HEK293 (cell line): ENCODE data around the gene AATK.

Experiments
- CTCF ChIA-PET: fragments of 350-600 bp; formaldehyde crosslinking; extraction: SDS; loops from one replicate; lab custom pipeline; 2021; ENCODE audit warnings: antibody characterized with exemption; lab: Yijun Ruan, JAX
- POLR2A ChIA-PET: fragments of 300-600 bp; formaldehyde crosslinking; extraction: SDS; loops from one replicate; lab custom pipeline; 2020; ENCODE audit warnings: antibody characterized with exemption, inconsistent platforms; lab: Yijun Ruan, JAX
- H3K27ac ChIP-seq: fragments of 200-500 bp; sonication (Bioruptor generic); 2 replicates; pipeline ENCODE4 v1.5.1; 2014; ENCODE audit warnings: low read depth, low read length, control low read depth, inconsistent platforms; ENCODE audit errors: extremely low read depth
- H3K36me3 ChIP-seq, 2 experiments: fragments of 200-500 bp in 1 of 2; sonication (Bioruptor generic) in 1 of 2; 1 replicate in 1 of 2; 2 replicates in 1 of 2; pipeline ENCODE4 v1.5.1; 2014 to 2017; ENCODE audit warnings: inconsistent platforms in 2 of 2, low read length in 2 of 2; ENCODE audit not compliant: control insufficient read depth in 2 of 2, insufficient read depth in 1 of 2
- H3K4me1 ChIP-seq: fragments of 200-500 bp; sonication (Bioruptor generic); 2 replicates; pipeline ENCODE4 v1.5.1; 2014; ENCODE audit warnings: mild to moderate bottlenecking, low read length, inconsistent platforms; ENCODE audit not compliant: control insufficient read depth, insufficient read depth
- H3K4me3 ChIP-seq: 2 replicates; pipeline ENCODE4 v1.5.1; 2011; ENCODE audit warnings: low read depth, mild to moderate bottlenecking, control low read depth, low read length, moderate library complexity
- H3K9me3 ChIP-seq: fragments of 200-500 bp; sonication (Bioruptor generic); 2 replicates; pipeline ENCODE4 v1.5.1; 2014; ENCODE audit warnings: low read depth, low read length, inconsistent platforms; ENCODE audit not compliant: control insufficient read depth, insufficient read depth
- GLI2 ChIP-seq: fragments of 450-650 bp; formaldehyde crosslinking; IDR thresholded peaks from 2 replicates; pipeline ENCODE4; 2017; ENCODE audit warnings: missing biosample characterization, missing genetic modification characterization, low read depth, borderline replicate concordance
- GLIS1 ChIP-seq: fragments of 450-650 bp; formaldehyde crosslinking; IDR thresholded peaks from 2 replicates; pipeline ENCODE4 v1.5.1; 2016; ENCODE audit warnings: missing biosample characterization, missing genetic modification characterization
- GLIS2 ChIP-seq: fragments of 450-650 bp; formaldehyde crosslinking; IDR thresholded peaks from 2 replicates; pipeline ENCODE4 v1.5.1; 2016; ENCODE audit warnings: missing biosample characterization, missing genetic modification characterization
- ZBTB48 ChIP-seq: fragments of 450-650 bp; formaldehyde crosslinking; IDR thresholded peaks from 2 replicates; pipeline ENCODE4 v1.5.1; 2016; ENCODE audit warnings: missing biosample characterization, missing genetic modification characterization
- ZIC2 ChIP-seq: fragments of 450-650 bp; formaldehyde crosslinking; IDR thresholded peaks from 2 replicates; pipeline ENCODE4 v1.5.1; 2016; ENCODE audit warnings: missing biosample characterization, missing genetic modification characterization
- ZNF132 ChIP-seq: fragments of 450-650 bp; formaldehyde crosslinking; IDR thresholded peaks from 2 replicates; pipeline ENCODE4 v1.5.1; 2017; ENCODE audit warnings: missing biosample characterization, missing genetic modification characterization, borderline replicate concordance
- ZNF184 ChIP-seq: fragments of 450-650 bp; IDR thresholded peaks from 2 replicates; pipeline ENCODE4 v1.5.1; 2018; ENCODE audit warnings: missing biosample characterization, mild to moderate bottlenecking, missing genetic modification characterization
- ZNF266 ChIP-seq: fragments of 450-650 bp; formaldehyde crosslinking; IDR thresholded peaks from 2 replicates; pipeline ENCODE4 v1.5.1; 2016; ENCODE audit warnings: missing biosample characterization, missing genetic modification characterization, low read depth
- ZNF280D ChIP-seq: fragments of 450-650 bp; formaldehyde crosslinking; IDR thresholded peaks from 2 replicates; pipeline ENCODE4 v1.5.1; 2016; ENCODE audit warnings: missing biosample characterization, missing genetic modification characterization
- ZNF350 ChIP-seq: fragments of 450-650 bp; formaldehyde crosslinking; IDR thresholded peaks from 2 replicates; pipeline ENCODE4 v1.5.0; 2017; ENCODE audit warnings: missing biosample characterization, mild to moderate bottlenecking, missing genetic modification characterization
- ZNF426 ChIP-seq: fragments of 450-650 bp; formaldehyde crosslinking; IDR thresholded peaks from 2 replicates; pipeline ENCODE4 v1.5.1; 2017; ENCODE audit warnings: missing biosample characterization, missing genetic modification characterization, mild to moderate bottlenecking, inconsistent platforms, moderate library complexity
- ZNF449 ChIP-seq: fragments of 450-650 bp; formaldehyde crosslinking; IDR thresholded peaks from 2 replicates; pipeline ENCODE4 v1.5.1; 2017; ENCODE audit warnings: missing biosample characterization, mild to moderate bottlenecking, missing genetic modification characterization, moderate library complexity
- ZNF560 ChIP-seq: fragments of 450-650 bp; formaldehyde crosslinking; IDR thresholded peaks from 2 replicates; pipeline ENCODE4 v1.5.1; 2017; ENCODE audit warnings: missing biosample characterization, missing genetic modification characterization, borderline replicate concordance
- ZNF626 ChIP-seq: fragments of 450-650 bp; sonication (Bioruptor Pico); formaldehyde crosslinking; IDR thresholded peaks from 2 replicates; pipeline ENCODE4 v1.5.1; 2018; ENCODE audit warnings: missing biosample characterization, missing genetic modification characterization, inconsistent platforms
- ZNF658 ChIP-seq: fragments of 450-650 bp; formaldehyde crosslinking; IDR thresholded peaks from 2 replicates; pipeline ENCODE4; 2016; ENCODE audit warnings: missing biosample characterization, missing genetic modification characterization
- ZNF785 ChIP-seq: fragments of 450-650 bp; formaldehyde crosslinking; IDR thresholded peaks from 2 replicates; pipeline ENCODE4 v1.5.1; 2016; ENCODE audit warnings: missing biosample characterization, missing genetic modification characterization
- ZNF837 ChIP-seq: fragments of 450-650 bp; formaldehyde crosslinking; IDR thresholded peaks from 2 replicates; pipeline ENCODE4 v1.5.1; 2016; ENCODE audit warnings: missing biosample characterization, missing genetic modification characterization

Gene AATK

GRCh38 chr17:81152288-81152828 lies 13.7 kb downstream of the AATK start:
- CTCF ChIA-PET: interaction anchor here (0.6 to 1.1 kb wide), 2 partner anchors 10 to 22 kb away, joined by 3 to 6 read pairs; no protein-coding TSS in a partner anchor
- H3K9me3 ChIP-seq: no peaks in the 10 kb centered on the region
- POLR2A ChIA-PET: no interaction called here
- H3K27ac ChIP-seq: no peak overlapping the region
- H3K4me1 ChIP-seq: no peaks in the 10 kb centered on the region
- no peak overlapping the region for H3K4me3 ChIP-seq
- H3K36me3 ChIP-seq: no peaks in the 10 kb centered on the region
- TF ChIP-seq GLIS2 (tag by site-specific recombination): no peak
- no peak for TF ChIP-seq GLI2 (tag by site-specific recombination)
- TF ChIP-seq, all 188 proteins: peak for 0

- H3K4me1 ChIP-seq: no peaks in the 10 kb centered on the region
- H3K9me3 ChIP-seq: no peaks in the 10 kb centered on the region
- ChIA-PET POLR2A (no interaction called here), CTCF (interaction anchor here (1.1 kb wide), 1 partner anchor 9 kb away, joined by 6 read pairs; no protein-coding TSS in a partner anchor)
- no peaks in the 10 kb centered on the region for H3K36me3 ChIP-seq
- no peak overlapping the region for H3K27ac ChIP-seq
- TF ChIP-seq ZNF266 (no peak), ZNF626 (tag by site-specific recombination) (no peak), ZNF449 (no peak), ZBTB48 (tag by site-specific recombination) (no peak), GLIS2 (tag by site-specific recombination) (no peak), ZNF785 (no peak), ZNF560 (tag by site-specific recombination) (no peak), ZNF837 (tag by site-specific recombination) (no peak), ZNF426 (tag by site-specific recombination) (no peak), ZNF132 (no peak), ZNF280D (tag by site-specific recombination) (no peak), ZNF350 (no peak), ZNF184 (tag by site-specific recombination) (no peak), ZNF658 (tag by site-specific recombination) (no peak)
- no peak overlapping the region for H3K4me3 ChIP-seq
Measured at GRCh38 chr17:81151278-81151677, 14.7 kb downstream of the AATK start.

DNA sequence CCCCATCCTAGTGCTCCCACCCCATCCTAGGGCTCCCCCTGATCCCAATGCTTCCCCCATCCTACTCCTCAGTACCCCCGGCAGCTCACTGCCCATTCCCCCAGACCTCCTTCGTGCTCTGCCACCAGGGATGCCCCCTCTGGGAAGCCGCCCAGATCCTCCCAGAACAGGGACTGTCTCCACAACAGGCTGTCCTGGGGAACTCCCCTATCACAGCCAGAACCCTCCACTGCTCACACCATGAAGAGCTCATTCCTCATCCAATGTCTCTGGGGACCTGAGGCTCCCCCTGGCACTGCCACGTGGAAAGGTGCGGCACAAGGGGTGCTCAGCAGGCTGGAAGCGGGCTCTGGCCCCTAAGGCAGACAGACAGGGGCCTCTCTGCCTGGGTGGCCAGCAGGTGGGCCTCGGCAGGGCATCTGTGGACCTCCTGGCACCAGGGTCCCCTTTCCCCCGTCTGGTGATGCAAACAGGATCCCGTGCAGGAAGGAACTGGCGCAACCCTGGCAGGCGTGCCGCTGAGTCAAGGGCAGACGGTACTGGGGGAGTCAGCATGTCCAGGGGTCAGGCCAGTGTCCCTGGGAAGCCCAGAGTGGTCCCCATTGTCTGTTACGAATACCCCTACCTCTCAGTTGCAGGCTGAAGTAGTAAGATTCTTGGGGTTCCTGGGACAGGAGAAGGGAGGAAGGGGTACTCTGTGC lies 15.5 kb downstream of the AATK start:
- no peak overlapping the region for H3K27ac ChIP-seq
- POLR2A ChIA-PET: no interaction called here
- H3K9me3 ChIP-seq: no peaks in the 10 kb centered on the region
- no peak overlapping the region for H3K4me3 ChIP-seq
- no peaks in the 10 kb centered on the region for H3K36me3 ChIP-seq
- TF ChIP-seq GLIS1 (tag by site-specific recombination): no peak
- peak; percentile 39 for TF ChIP-seq ZIC2 (tag by site-specific recombination)
- TF ChIP-seq, all 188 proteins: peak for 1
- H3K4me1 ChIP-seq: no peaks in the 10 kb centered on the region
- CTCF ChIA-PET: interaction anchor here (0.6 to 2.2 kb wide), 2 partner anchors 30 to 50 kb away, joined by 4 to 7 read pairs; no protein-coding TSS in a partner anchor
